HepG2 (cell line): ENCODE results near the gene LTK. TPM values are rescaled to one million over a fixed set of nuclear protein-coding genes. Genes with fewer than 3 reads are reported as not detected.
A peak's percentile ranks its signal among the peaks of the same experiment; 100 is the strongest.

Source experiments
- ATAC-seq: fragments of 200-7000 bp; cut with Tn5 transposase; 3 replicates; pipeline ENCODE4 v1.9.1; 2020; ENCODE audit warnings: mild to moderate bottlenecking, moderate library complexity
- BruUV-seq: library from RNA; stranded (reverse); fragments of 400-500 nt; replicated peaks from 2 replicates; lab custom pipeline; 2021; lab: Mats Ljungman, UMichigan
- CTCF ChIA-PET: fragments of 300-600 bp; formaldehyde crosslinking; extraction: SDS; loops from one replicate; lab custom pipeline; 2021; ENCODE audit warnings: low total read pairs, inconsistent platforms, low intra/inter-chr PET ratio; lab: Yijun Ruan, JAX
- POLR2A ChIA-PET: fragments of 350-600 bp; sonication (Branson Sonifier 250); formaldehyde crosslinking; loops from one replicate; lab custom pipeline; 2020; ENCODE audit warnings: antibody characterized with exemption, inconsistent platforms; lab: Yijun Ruan, JAX
- DNase-seq: peaks from one replicate; pipeline ENCODE4 v3.0.0-alpha.2; 2015; ENCODE audit warnings: low spot score
- FAIRE-seq: peaks from 3 replicates; lab custom pipeline; 2011; peaks lifted over from hg19 to GRCh38; lab: Jason Lieb, UNC
- H2AFZ ChIP-seq: one replicate; pipeline ENCODE4 v1.6.1; 2011; ENCODE audit warnings: low read length, inconsistent platforms
- H3K27ac ChIP-seq: fragments of 300-600 bp; 3 replicates; pipeline ENCODE4 v1.8.0; 2011; ENCODE audit warnings: mixed run types, mild to moderate bottlenecking, mixed read lengths, low read length, inconsistent platforms; ENCODE audit not compliant: insufficient read depth; ENCODE audit errors: extremely low read length
- H3K27me3 ChIP-seq, 2 experiments: fragments of 200-600 bp in 1 of 2; 2 replicates in 1 of 2; 3 replicates in 1 of 2; pipeline versions ENCODE4 v1.6.0 to v1.8.0; 2011; ENCODE audit warnings: low read length in 2 of 2, mild to moderate bottlenecking in 2 of 2, moderate library complexity in 2 of 2, inconsistent platforms in 1 of 2; ENCODE audit not compliant: insufficient read depth in 2 of 2, control insufficient read depth in 1 of 2
- H3K36me3 ChIP-seq, 2 experiments: fragments of 200-600 bp in 1 of 2; replicated peaks in 1 of 2; 2 replicates in 1 of 2; 3 replicates in 1 of 2; pipeline versions ENCODE4 v1.5.1 to v1.8.0; 2011; ENCODE audit warnings: low read length in 2 of 2, inconsistent platforms in 1 of 2; ENCODE audit not compliant: insufficient read depth in 2 of 2, control insufficient read depth in 1 of 2
- H3K4me1 ChIP-seq: 2 replicates; pipeline ENCODE4 v1.5.1; 2012; ENCODE audit warnings: low read length, inconsistent platforms; ENCODE audit not compliant: insufficient read depth
- H3K4me2 ChIP-seq: 2 replicates; pipeline ENCODE4 v1.6.0; 2011; ENCODE audit warnings: low read depth, low read length, inconsistent platforms
- H3K4me3 ChIP-seq, 3 experiments: fragments of 200-600 bp in 1 of 3; sonication (generic), shearing (Covaris generic) in 1 of 3; replicated peaks in 1 of 3; 2 replicates each; pipeline ENCODE4 v1.5.1; 2011 to 2016; ENCODE audit warnings: low read length in 3 of 3, inconsistent platforms in 2 of 3, low read depth in 2 of 3, mild to moderate bottlenecking in 2 of 3, control low read depth in 1 of 3, mixed read lengths in 1 of 3; ENCODE audit not compliant: insufficient read depth in 1 of 3
- H3K79me2 ChIP-seq: one replicate; pipeline ENCODE4 v1.6.1; 2011; ENCODE audit warnings: low read length, inconsistent platforms; ENCODE audit not compliant: insufficient read depth
- H3K9ac ChIP-seq: 2 replicates; pipeline ENCODE4 v1.6.0; 2011; ENCODE audit warnings: mild to moderate bottlenecking, low read depth, low read length, inconsistent platforms; ENCODE audit not compliant: insufficient read depth
- H3K9me3 ChIP-seq: 2 replicates; pipeline ENCODE4 v1.5.1; 2012; ENCODE audit warnings: mild to moderate bottlenecking, low read length
- H4K20me1 ChIP-seq: 2 replicates; pipeline ENCODE4 v1.6.0; 2011; ENCODE audit warnings: inconsistent platforms, mild to moderate bottlenecking, low read length, moderate library complexity; ENCODE audit not compliant: insufficient read depth
- ARHGAP35 ChIP-seq: sonication (generic); formaldehyde crosslinking; IDR thresholded peaks from 2 replicates; pipeline ENCODE4 v1.9.0; 2022; ENCODE audit warnings: mild to moderate bottlenecking, inconsistent platforms, moderate library complexity, missing genetic modification reagents, borderline replicate concordance
- CREB1 ChIP-seq, 2 experiments: fragments of 450-650 bp in 1 of 2; IDR thresholded peaks; 2 replicates each; pipeline ENCODE4 v1.6.1; 2016 to 2017; ENCODE audit warnings: control low read depth in 1 of 2, mild to moderate bottlenecking in 1 of 2, missing compliant biosample characterization in 1 of 2, missing genetic modification characterization in 1 of 2
- GATAD2A ChIP-seq: IDR thresholded peaks from 2 replicates; pipeline ENCODE4 v1.6.1; 2016
- MAFK ChIP-seq, 2 experiments: IDR thresholded peaks in 1 of 2; conservative IDR thresholded peaks in 1 of 2; 2 replicates each; pipeline ENCODE4 v1.6.1; 2011; ENCODE audit warnings: improper control_type of control experiment in 2 of 2, low read length in 2 of 2
- MBNL3 ChIP-seq: fragments of 250-450 bp; sonication (Bioruptor Pico); conservative IDR thresholded peaks from 2 replicates; pipeline ENCODE4 v1.8.0; 2022; ENCODE audit warnings: mild to moderate bottlenecking, inconsistent platforms
- MEIS1 ChIP-seq: sonication (generic); formaldehyde crosslinking; IDR thresholded peaks from 2 replicates; pipeline ENCODE4 v1.9.0; 2021; ENCODE audit warnings: mild to moderate bottlenecking, missing genetic modification reagents, moderate library complexity, borderline replicate concordance
- MIER2 ChIP-seq: IDR thresholded peaks from 2 replicates; pipeline ENCODE4 v1.6.1; 2016; ENCODE audit warnings: missing biosample characterization, missing genetic modification reagents
- MIXL1 ChIP-seq: IDR thresholded peaks from 2 replicates; pipeline ENCODE4 v1.6.1; 2016
- NBN ChIP-seq: fragments of 450-650 bp; conservative IDR thresholded peaks from 2 replicates; pipeline ENCODE4 v1.6.1; 2017
- NCOA2 ChIP-seq: sonication (generic); formaldehyde crosslinking; IDR thresholded peaks from 2 replicates; pipeline ENCODE4 v1.8.0; 2022; ENCODE audit warnings: inconsistent platforms
- RAD21 ChIP-seq: fragments of 450-650 bp; formaldehyde crosslinking; IDR thresholded peaks from 2 replicates; pipeline ENCODE4 v1.5.0; 2020; ENCODE audit warnings: mild to moderate bottlenecking
- REL ChIP-seq: sonication (generic); formaldehyde crosslinking; conservative IDR thresholded peaks from 2 replicates; pipeline ENCODE4 v1.8.0; 2022; ENCODE audit warnings: mild to moderate bottlenecking, missing genetic modification reagents, moderate library complexity
- SALL1 ChIP-seq: sonication (generic); formaldehyde crosslinking; IDR thresholded peaks from 2 replicates; pipeline ENCODE4 v1.8.0; 2022; ENCODE audit warnings: mild to moderate bottlenecking, missing genetic modification reagents
- SRSF1 ChIP-seq: fragments of 200-400 bp; formaldehyde crosslinking; optimal IDR thresholded peaks from 2 replicates; pipeline ENCODE3; 2017; ENCODE audit warnings: mild to moderate bottlenecking, low read depth, low read length, moderate library complexity
- TERF1 ChIP-seq: sonication (generic); formaldehyde crosslinking; IDR thresholded peaks from 2 replicates; pipeline ENCODE4 v1.8.0; 2022; ENCODE audit warnings: mild to moderate bottlenecking, missing genetic modification reagents, moderate library complexity
- TGIF2 ChIP-seq: IDR thresholded peaks from 2 replicates; pipeline ENCODE4 v1.6.1; 2016; ENCODE audit warnings: control low read depth, missing compliant biosample characterization
- TOE1 ChIP-seq: sonication (generic); formaldehyde crosslinking; IDR thresholded peaks from 2 replicates; pipeline ENCODE4 v1.4.0; 2020; ENCODE audit warnings: mild to moderate bottlenecking, missing genetic modification reagents
- TSC22D2 ChIP-seq: sonication (generic); formaldehyde crosslinking; IDR thresholded peaks from 2 replicates; pipeline ENCODE4 v1.5.1; 2020; ENCODE audit warnings: missing genetic modification reagents, mild to moderate bottlenecking, borderline replicate concordance
- ZNF234 ChIP-seq: sonication (generic); formaldehyde crosslinking; conservative IDR thresholded peaks from 2 replicates; pipeline ENCODE4 v1.5.1; 2020; ENCODE audit warnings: mild to moderate bottlenecking, missing genetic modification reagents
- ZNF605 ChIP-seq: sonication (generic); formaldehyde crosslinking; IDR thresholded peaks from 2 replicates; pipeline ENCODE4 v1.8.0; 2022; ENCODE audit warnings: mild to moderate bottlenecking, missing genetic modification reagents
- ZNF761 ChIP-seq: sonication (generic); formaldehyde crosslinking; conservative IDR thresholded peaks from 2 replicates; pipeline ENCODE4 v1.4.0; 2020; ENCODE audit warnings: mild to moderate bottlenecking, missing genetic modification reagents
- ZNF816 ChIP-seq: sonication (generic); formaldehyde crosslinking; IDR thresholded peaks from 2 replicates; pipeline ENCODE4 v1.8.0; 2022; ENCODE audit warnings: missing genetic modification reagents, mild to moderate bottlenecking, borderline replicate concordance
- WGBS: methylation state at CpG from one replicate; pipeline ENCODE4 v1.1.6; 2017; ENCODE audit warnings: low lambda C conversion rate; 5-methylcytosine and 5-hydroxymethylcytosine counted together
- in situ Hi-C: cut with HindIII; loops from 2 replicates; pipeline ENCODE4 v1.10.0; 2017; ENCODE audit warnings: low pct_unique_long_range_greater_than_20kb; ENCODE audit not compliant: extremely low pct_ligation_motif_present
- intact Hi-C: fragments of 100-400 bp; cut with micrococcal nuclease; formaldehyde crosslinking; loops from one replicate; pipeline ENCODE4 v1.10.0; 2022; ENCODE audit not compliant: unreplicated experiment
- polyA plus RNA-seq, 8 experiments: library from polyadenylated mRNA; depleted of rRNA in 3 of 8; stranded (reverse) in 7 of 8; unstranded in 1 of 8; fragments of >200 nt; fragmentation: Illumina TruSeq in 4 of 8; extraction: Trizol in 4 of 8; gene quantifications; 2 replicates each; pipeline versions ENCODE4 v1.2.1 to v1.2.3, GENCODE V29; 2011 to 2016; ENCODE audit warnings: low read depth in 4 of 8, missing spikeins in 1 of 8, mixed read lengths in 1 of 8; ENCODE audit not compliant: insufficient read depth in 1 of 8
- total RNA-seq, 5 experiments: library from RNA; depleted of rRNA; stranded (reverse); fragments of >200 nt; fragmentation: Illumina TruSeq; extraction: Trizol; gene quantifications; 2 replicates each; pipeline ENCODE4 v1.2.3, GENCODE V29; 2016; ENCODE audit warnings: low read depth in 1 of 5
- TF ChIP-seq, protein P1 (sequence below): sonication (generic); formaldehyde crosslinking; IDR thresholded peaks from 2 replicates; pipeline ENCODE4 v1.4.0; 2020; ENCODE audit warnings: missing genetic modification reagents

Gene LTK
- total and polyA plus RNA-seq, 2 of the 13 experiments (the other 11 are each of a cell fraction or from before 2014, with no cell fraction given) = 0.01 TPM; not detected in 1

GRCh38 chr15:41557673-41558399, 44.2 kb upstream of the LTK start:
- FAIRE-seq = peak; percentile 36
- Histone ChIP-seq H3K4me3 (peak overlapping the region; percentile 67 to 82 (median 77)), H3K27ac (no peak overlapping the region), H3K4me1 (peaks cover 65% of the 10 kb centered on the region), H3K4me2 (peak overlapping the region; percentile 99), H2AFZ (peak overlapping the region; percentile 46), H3K79me2 (no peaks in the 10 kb centered on the region), H3K27me3 (peaks cover 0 to 8% of the 10 kb centered on the region in 2 experiments; a peak in 2 of 5 replicates), H3K9me3 (no peaks in the 10 kb centered on the region), H4K20me1 (no peaks in the 10 kb centered on the region), H3K36me3 (0 out of 5 replicates have a peak, but pooled peaks cover 0 to 4% of the 10 kb centered on the region in 2 experiments), H3K9ac (peak overlapping the region; percentile 30)
- BruUV-seq = no TSS peak
- intact Hi-C loops = loop anchor here (1.0 to 5.0 kb wide), 4 partner anchors 10 to 344 kb away; no protein-coding TSS in a partner anchor
- DNase-seq = peak; percentile 47
- WGBS = 0% methylated on average over 7 of the region's 7 CpGs
- peak; percentile 69 for ATAC-seq
- ChIA-PET POLR2A (interaction anchor here (1.0 to 3.6 kb wide), 7 partner anchors 10 to 64 kb away, joined by 4 to 24 read pairs (median 5); partner anchors contain the start of gene RPAP1), CTCF (interaction anchor here (0.6 to 2.7 kb wide), 4 partner anchors 11 to 46 kb away, joined by 5 to 17 read pairs (median 8); no protein-coding TSS in a partner anchor)
- in situ Hi-C loops = no loop called here
- TF ChIP-seq MIER2 (CRISPR knock-in tag) (no peak), TGIF2 (CRISPR knock-in tag) (no peak), ZNF816 (CRISPR knock-in tag) (no peak), SALL1 (CRISPR knock-in tag) (peak; percentile 39; the same call in 1 of the 2 replicates), NCOA2 (CRISPR knock-in tag) (peak; percentile 43; the same call in 1 of the 2 replicates), MEIS1 (CRISPR knock-in tag) (no peak), MAFK (conservative IDR thresholded peaks at IDR 0.05 in 1 of 2, IDR thresholded peaks at IDR 0.05 in 1 of 2; ENCODE audit: low read length in 2 of 2) (no peak), ZNF605 (CRISPR knock-in tag) (peak; percentile 55; the same call in 1 of the 2 replicates), ARHGAP35 (CRISPR knock-in tag) (no peak), ZNF234 (CRISPR knock-in tag) (no peak), MBNL3 (no peak), GATAD2A (CRISPR knock-in tag) (peak; percentile 21; the same call in 1 of the 2 replicates), NBN (no peak), TOE1 (CRISPR knock-in tag) (no peak), REL (CRISPR knock-in tag) (no peak), MIXL1 (CRISPR knock-in tag) (peak; percentile 73), ZNF761 (no peak), SRSF1 (no peak), TSC22D2 (CRISPR knock-in tag) (no peak), CREB1 (IDR thresholded peaks at IDR 0.05) (peak; percentile 5; the same call in 1 of the 2 replicates), CREB1 (CRISPR knock-in tag; IDR thresholded peaks at IDR 0.05) (no peak), TERF1 (CRISPR knock-in tag) (no peak), RAD21 (CRISPR knock-in tag) (peak; percentile 90)
- TF ChIP-seq, protein P1, sequence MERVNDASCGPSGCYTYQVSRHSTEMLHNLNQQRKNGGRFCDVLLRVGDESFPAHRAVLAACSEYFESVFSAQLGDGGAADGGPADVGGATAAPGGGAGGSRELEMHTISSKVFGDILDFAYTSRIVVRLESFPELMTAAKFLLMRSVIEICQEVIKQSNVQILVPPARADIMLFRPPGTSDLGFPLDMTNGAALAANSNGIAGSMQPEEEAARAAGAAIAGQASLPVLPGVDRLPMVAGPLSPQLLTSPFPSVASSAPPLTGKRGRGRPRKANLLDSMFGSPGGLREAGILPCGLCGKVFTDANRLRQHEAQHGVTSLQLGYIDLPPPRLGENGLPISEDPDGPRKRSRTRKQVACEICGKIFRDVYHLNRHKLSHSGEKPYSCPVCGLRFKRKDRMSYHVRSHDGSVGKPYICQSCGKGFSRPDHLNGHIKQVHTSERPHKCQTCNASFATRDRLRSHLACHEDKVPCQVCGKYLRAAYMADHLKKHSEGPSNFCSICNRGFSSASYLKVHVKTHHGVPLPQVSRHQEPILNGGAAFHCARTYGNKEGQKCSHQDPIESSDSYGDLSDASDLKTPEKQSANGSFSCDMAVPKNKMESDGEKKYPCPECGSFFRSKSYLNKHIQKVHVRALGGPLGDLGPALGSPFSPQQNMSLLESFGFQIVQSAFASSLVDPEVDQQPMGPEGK (CRISPR knock-in tag) = 0 out of 2 replicates have a peak, but pooled peaks have one; percentile 9
